ENCODE results near the gene TASOR.

DNA sequence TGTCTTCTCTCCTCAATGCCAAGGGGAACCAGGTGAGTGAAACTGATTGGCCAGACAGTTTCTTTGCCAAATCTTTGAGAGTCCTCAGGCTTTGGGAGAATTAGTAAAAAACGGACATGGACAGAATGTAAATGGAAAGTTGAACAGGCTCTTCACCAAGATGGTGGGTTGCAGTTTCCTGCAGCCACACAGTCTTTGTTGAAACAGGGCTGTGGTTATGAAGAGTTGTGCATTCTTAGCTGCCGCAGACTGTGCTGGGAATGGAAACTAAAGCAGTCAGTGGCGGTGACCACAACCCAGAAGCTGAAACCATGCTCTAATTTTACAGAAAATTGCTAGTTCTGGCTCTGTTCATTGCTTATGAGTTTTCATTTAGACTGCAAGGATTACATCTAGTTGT, 42.1 kb upstream of the TASOR start:
- TF ChIP-seq, protein P1, sequence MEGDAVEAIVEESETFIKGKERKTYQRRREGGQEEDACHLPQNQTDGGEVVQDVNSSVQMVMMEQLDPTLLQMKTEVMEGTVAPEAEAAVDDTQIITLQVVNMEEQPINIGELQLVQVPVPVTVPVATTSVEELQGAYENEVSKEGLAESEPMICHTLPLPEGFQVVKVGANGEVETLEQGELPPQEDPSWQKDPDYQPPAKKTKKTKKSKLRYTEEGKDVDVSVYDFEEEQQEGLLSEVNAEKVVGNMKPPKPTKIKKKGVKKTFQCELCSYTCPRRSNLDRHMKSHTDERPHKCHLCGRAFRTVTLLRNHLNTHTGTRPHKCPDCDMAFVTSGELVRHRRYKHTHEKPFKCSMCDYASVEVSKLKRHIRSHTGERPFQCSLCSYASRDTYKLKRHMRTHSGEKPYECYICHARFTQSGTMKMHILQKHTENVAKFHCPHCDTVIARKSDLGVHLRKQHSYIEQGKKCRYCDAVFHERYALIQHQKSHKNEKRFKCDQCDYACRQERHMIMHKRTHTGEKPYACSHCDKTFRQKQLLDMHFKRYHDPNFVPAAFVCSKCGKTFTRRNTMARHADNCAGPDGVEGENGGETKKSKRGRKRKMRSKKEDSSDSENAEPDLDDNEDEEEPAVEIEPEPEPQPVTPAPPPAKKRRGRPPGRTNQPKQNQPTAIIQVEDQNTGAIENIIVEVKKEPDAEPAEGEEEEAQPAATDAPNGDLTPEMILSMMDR (IDR thresholded peaks at IDR 0.05; ENCODE audit: low read depth, low read length, poor library complexity, severe bottlenecking), result no peak
- no peak for TF ChIP-seq EZH2phosphoT487 (IDR thresholded peaks at IDR 0.05; ENCODE audit: borderline replicate concordance, low read length)

All from DOHH2 (cell line).